Breast epithelium (tissue), 4 donors: ENCODE data around the gene BRI3. TPM values are rescaled to one million over a fixed set of nuclear protein-coding genes. Genes with fewer than 3 reads are reported as not detected.

Experiments used
- DNase-seq, 2 donors: peaks; one replicate each; pipeline ENCODE4 v3.0.0-alpha.2; 2019; ENCODE audit warnings: low spot score in 2 of 2
- H3K27ac ChIP-seq, 2 donors: fragments of 200-600 bp; sonication (generic) in 1 of 2; one replicate each; pipeline ENCODE4 v1.5.1; 2016 to 2019; ENCODE audit warnings: mild to moderate bottlenecking in 1 of 2
- H3K27me3 ChIP-seq, 2 donors: fragments of 200-600 bp; sonication (generic) in 1 of 2; one replicate each; pipeline versions ENCODE4 v1.5.1 to v1.6.0; 2017 to 2019; ENCODE audit warnings: control low read depth in 1 of 2, mild to moderate bottlenecking in 1 of 2
- H3K36me3 ChIP-seq: fragments of 200-600 bp; one replicate; pipeline ENCODE4 v1.5.1; 2019
- H3K4me1 ChIP-seq, 2 donors: fragments of 200-600 bp; sonication (generic); one replicate each; pipeline ENCODE4 v1.5.1; 2016 to 2019; ENCODE audit warnings: control low read depth in 1 of 2
- H3K4me3 ChIP-seq, 3 donors: fragments of 200-600 bp; sonication (generic); 1 replicate in 2 of 3; 2 replicates in 1 of 3; pipeline ENCODE4 v1.5.1; 2016 to 2019; ENCODE audit warnings: mild to moderate bottlenecking in 3 of 3, moderate library complexity in 2 of 3
- H3K9me3 ChIP-seq, 2 donors: fragments of 200-600 bp; sonication (generic) in 1 of 2; one replicate each; pipeline ENCODE4 v1.5.1; 2016 to 2019; ENCODE audit warnings: control low read depth in 1 of 2
- CTCF ChIP-seq, 3 donors: fragments of 450-650 bp; IDR thresholded peaks; one replicate each; pipeline ENCODE4 v1.5.1; 2016 to 2017; ENCODE audit warnings: antibody characterized with exemption in 3 of 3, mild to moderate bottlenecking in 3 of 3, moderate library complexity in 3 of 3
- POLR2A ChIP-seq: fragments of 450-650 bp; IDR thresholded peaks from one replicate; pipeline ENCODE4 v1.6.1; 2016; ENCODE audit warnings: antibody characterized with exemption, mild to moderate bottlenecking, moderate library complexity
- POLR2AphosphoS5 ChIP-seq, 3 donors: sonication (generic); formaldehyde crosslinking; IDR thresholded peaks; one replicate each; pipeline ENCODE4 v1.6.1; 2017; ENCODE audit warnings: antibody characterized with exemption in 3 of 3
- intact Hi-C: fragments of 100-400 bp; cut with DNase I; formaldehyde crosslinking; loops from one replicate; pipeline ENCODE4 v1.15.1; 2023; ENCODE audit warnings: low total_unique reads
- total RNA-seq, 3 donors: library from RNA; depleted of rRNA; stranded (reverse); fragments of >200 nt; gene quantifications; one replicate each; pipeline ENCODE4 v1.1.0, GENCODE V29; 2016

The BRI3 gene
- total RNA-seq, 3 donors from 2014 or later: 38.8 to 85.5 (median 56.4) TPM

DNA sequence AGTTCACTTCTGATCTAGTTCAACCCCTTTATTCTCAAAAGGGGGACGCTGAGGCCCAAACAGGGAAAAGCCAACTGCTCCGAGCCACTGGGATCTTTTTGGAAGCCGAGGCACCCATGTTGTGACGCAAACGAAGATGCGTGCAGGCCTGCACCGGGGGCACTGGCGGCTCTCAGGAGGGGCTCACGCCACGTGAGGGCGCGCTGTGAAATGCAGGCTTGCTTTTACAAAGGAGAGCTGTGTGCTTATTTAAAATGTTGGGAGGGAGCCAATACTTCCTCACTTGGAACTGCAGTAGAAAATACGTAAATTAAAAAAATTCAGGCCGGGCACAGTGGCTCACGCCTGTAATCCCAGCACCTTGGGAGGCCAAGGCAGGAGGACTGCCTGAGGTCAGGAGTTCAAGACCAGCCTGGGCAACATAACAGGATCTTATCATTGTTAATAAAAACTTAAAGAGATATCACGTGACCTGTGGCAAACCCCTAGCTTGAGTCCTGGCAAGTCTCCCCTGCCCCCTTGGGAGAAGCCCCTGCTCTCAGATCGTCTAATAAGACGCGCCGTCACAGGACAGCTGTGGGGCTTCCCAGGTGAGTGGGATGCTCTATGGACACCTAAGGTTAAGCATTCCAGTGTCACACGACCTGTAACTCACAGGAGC lies 16.3 kb downstream of the BRI3 start:
- Histone ChIP-seq H3K4me1 (peaks cover 0 to 4% of the 10 kb centered on the region in 2 donors), H3K27ac (no peak overlapping the region), H3K27me3 (no peaks in the 10 kb centered on the region), H3K36me3 (no peaks in the 10 kb centered on the region), H3K4me3 (no peak overlapping the region), H3K9me3 (peaks cover 0 to 11% of the 10 kb centered on the region in 2 donors)
- TF ChIP-seq CTCF (IDR thresholded peaks at IDR 0.05) (no peak), POLR2AphosphoS5 (IDR thresholded peaks at IDR 0.05) (no peak), POLR2A (no peak)
- DNase-seq: no peak
- intact Hi-C loops: no loop called here

DNA sequence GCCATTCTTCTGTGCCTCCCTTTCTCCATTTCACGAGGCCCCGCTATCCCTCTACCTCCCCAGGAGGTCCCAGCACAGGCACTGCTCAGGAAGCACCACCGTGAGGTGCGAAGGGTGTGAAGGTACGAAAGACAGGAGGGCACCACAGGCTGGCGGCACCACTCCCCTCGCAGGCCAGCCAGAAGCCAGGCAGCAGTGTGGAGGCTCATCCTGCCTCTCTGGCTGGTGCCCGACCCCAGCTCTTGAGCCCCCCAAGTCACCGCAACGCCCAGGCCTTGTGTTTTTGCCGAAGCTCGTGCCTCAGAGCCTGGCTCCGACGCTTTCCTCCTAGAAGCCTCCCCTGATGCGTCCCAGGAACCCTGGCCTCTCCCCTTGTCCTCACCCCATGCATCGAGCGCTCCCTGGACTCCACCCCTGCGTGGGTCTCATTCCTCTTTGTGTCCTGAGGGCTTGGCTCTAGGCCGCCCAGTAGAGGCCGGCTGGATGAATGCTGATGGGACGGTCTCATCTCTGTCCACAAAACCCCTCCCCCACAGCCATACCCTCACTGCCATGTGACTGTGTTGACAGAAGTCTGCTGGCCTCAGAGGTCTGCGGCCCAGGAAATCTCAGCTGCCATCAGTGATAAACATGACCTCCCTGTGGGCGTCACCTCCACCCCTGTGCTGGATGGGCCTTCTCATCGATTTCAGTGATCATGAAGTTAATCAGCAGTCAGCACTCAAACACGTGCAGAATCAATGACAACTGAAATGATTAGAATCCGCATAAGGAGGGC lies 19.3 kb downstream of the BRI3 start:
- no peaks in the 10 kb centered on the region for H3K27me3 ChIP-seq
- TF ChIP-seq POLR2AphosphoS5 (IDR thresholded peaks at IDR 0.05) (no peak), POLR2A (no peak), CTCF (IDR thresholded peaks at IDR 0.05) (no peak)
- intact Hi-C loops: no loop called here
- no peak for DNase-seq
- peaks cover 0 to 11% of the 10 kb centered on the region in 2 donors for H3K9me3 ChIP-seq
- H3K36me3 ChIP-seq: peaks cover 3% of the 10 kb centered on the region
- H3K27ac ChIP-seq: no peak overlapping the region
- H3K4me3 ChIP-seq: no peak overlapping the region
- H3K4me1 ChIP-seq: no peaks in the 10 kb centered on the region

GRCh38 chr7:98301693-98302470 lies 20.4 kb downstream of the BRI3 start:
- Histone ChIP-seq H3K4me1 (no peaks in the 10 kb centered on the region), H3K4me3 (no peak overlapping the region), H3K9me3 (peaks cover 0 to 11% of the 10 kb centered on the region in 2 donors), H3K27ac (no peak overlapping the region), H3K36me3 (peaks cover 3% of the 10 kb centered on the region), H3K27me3 (no peaks in the 10 kb centered on the region)
- intact Hi-C loops: no loop called here
- DNase-seq: no peak
- TF ChIP-seq POLR2AphosphoS5 (IDR thresholded peaks at IDR 0.05) (no peak), CTCF (IDR thresholded peaks at IDR 0.05) (no peak), POLR2A (no peak)

DNA sequence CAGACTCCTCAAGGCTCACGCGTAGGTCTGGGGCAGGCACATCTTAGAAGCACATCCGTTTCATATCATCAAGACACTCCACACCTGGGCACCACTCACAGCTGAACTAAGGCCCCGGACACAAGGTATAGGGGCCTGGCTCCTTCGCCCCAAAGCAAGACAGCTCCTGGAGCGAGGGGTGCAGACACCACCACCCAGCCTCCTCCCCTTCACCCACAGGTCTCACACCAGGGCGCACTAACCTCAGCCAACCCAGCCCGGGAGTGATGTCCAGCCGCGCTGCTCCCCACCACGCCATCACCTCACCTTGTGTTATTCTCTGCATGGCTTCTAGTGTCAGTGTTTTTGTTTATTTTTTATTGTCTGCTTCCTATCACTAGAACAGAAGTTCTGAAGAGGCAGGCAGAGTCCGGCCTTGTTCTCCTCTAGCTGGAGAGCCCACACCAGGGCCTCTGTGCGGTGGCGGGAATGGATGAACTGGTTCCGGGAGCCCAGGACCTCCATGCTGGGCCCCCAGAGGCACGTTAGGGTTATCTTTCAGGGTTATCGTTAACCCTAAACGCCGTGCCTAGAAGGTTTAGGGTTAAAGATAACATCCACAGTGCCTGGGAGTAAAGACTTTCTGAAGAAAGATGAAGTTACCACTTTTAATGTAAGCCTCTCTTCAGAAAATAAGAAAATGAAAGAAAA lies 21.8 kb downstream of the BRI3 start:
- no peak for DNase-seq
- Histone ChIP-seq H3K9me3 (peaks cover 0 to 11% of the 10 kb centered on the region in 2 donors), H3K27ac (no peak overlapping the region), H3K27me3 (no peaks in the 10 kb centered on the region), H3K36me3 (peaks cover 3% of the 10 kb centered on the region), H3K4me1 (no peaks in the 10 kb centered on the region), H3K4me3 (no peak overlapping the region)
- intact Hi-C loops: no loop called here
- TF ChIP-seq POLR2AphosphoS5 (IDR thresholded peaks at IDR 0.05) (no peak), CTCF (IDR thresholded peaks at IDR 0.05) (no peak), POLR2A (no peak)
